ENCODE data around the gene CDK14.

The CDK14 gene

GRCh38 chr7:90723233-90723632 is 127.1 kb downstream of the CDK14 start:
- Histone ChIP-seq H3K79me2 (ENCODE audit: low read length) (peaks cover 100% of the 10 kb centered on the region), H2AFZ (ENCODE audit: low read length) (no peak overlapping the region), H3K4me2 (ENCODE audit: low read depth, low read length) (peak overlapping the region; percentile 64), H3K27me3 (replicated peaks; ENCODE audit: insufficient read depth, low read length) (no peaks in the 10 kb centered on the region), H4K20me1 (ENCODE audit: insufficient read depth, low read length) (no peaks in the 10 kb centered on the region), H3K9me2 (replicated peaks; ENCODE audit: insufficient read depth, low read length) (no peaks in the 10 kb centered on the region), H3K9ac (ENCODE audit: low read length) (no peak overlapping the region), H3K4me1 (ENCODE audit: low read length) (peaks cover 37% of the 10 kb centered on the region), H3K9me3 (replicated peaks; ENCODE audit: insufficient read depth, low read length) (no peaks in the 10 kb centered on the region), H3K36me3 (replicated peaks; ENCODE audit: insufficient read depth, low read length) (peaks cover 17% of the 10 kb centered on the region; the same call in 1 of the 2 replicates), H3K4me3 (ENCODE audit: low read length) (peak overlapping the region; percentile 68; the same call in 1 of the 2 replicates), H3K27ac (ENCODE audit: low read length) (peak overlapping the region; percentile 76), H3F3A (ENCODE audit: insufficient read depth, low read length) (peaks cover 58% of the 10 kb centered on the region)
- DNase-seq: no peak
- TF ChIP-seq EZH2 (optimal IDR thresholded peaks at IDR 0.05; ENCODE audit: low read depth, low read length): no peak
- no peak for TF ChIP-seq EZH2phosphoT487 (IDR thresholded peaks at IDR 0.05; ENCODE audit: low read length)
- TF ChIP-seq, protein P1, sequence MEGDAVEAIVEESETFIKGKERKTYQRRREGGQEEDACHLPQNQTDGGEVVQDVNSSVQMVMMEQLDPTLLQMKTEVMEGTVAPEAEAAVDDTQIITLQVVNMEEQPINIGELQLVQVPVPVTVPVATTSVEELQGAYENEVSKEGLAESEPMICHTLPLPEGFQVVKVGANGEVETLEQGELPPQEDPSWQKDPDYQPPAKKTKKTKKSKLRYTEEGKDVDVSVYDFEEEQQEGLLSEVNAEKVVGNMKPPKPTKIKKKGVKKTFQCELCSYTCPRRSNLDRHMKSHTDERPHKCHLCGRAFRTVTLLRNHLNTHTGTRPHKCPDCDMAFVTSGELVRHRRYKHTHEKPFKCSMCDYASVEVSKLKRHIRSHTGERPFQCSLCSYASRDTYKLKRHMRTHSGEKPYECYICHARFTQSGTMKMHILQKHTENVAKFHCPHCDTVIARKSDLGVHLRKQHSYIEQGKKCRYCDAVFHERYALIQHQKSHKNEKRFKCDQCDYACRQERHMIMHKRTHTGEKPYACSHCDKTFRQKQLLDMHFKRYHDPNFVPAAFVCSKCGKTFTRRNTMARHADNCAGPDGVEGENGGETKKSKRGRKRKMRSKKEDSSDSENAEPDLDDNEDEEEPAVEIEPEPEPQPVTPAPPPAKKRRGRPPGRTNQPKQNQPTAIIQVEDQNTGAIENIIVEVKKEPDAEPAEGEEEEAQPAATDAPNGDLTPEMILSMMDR (IDR thresholded peaks at IDR 0.05; ENCODE audit: low read length): no peak

GRCh38 chr7:90723866-90724265 is 127.7 kb downstream of the CDK14 start:
- peak overlapping the region; percentile 68; the same call in 1 of the 2 replicates for H3K4me3 ChIP-seq (ENCODE audit: low read length)
- DNase-seq: peak; percentile 87
- peak overlapping the region; percentile 76 for H3K27ac ChIP-seq (ENCODE audit: low read length)
- TF ChIP-seq EZH2 (optimal IDR thresholded peaks at IDR 0.05; ENCODE audit: low read depth, low read length) (no peak), EZH2phosphoT487 (IDR thresholded peaks at IDR 0.05; ENCODE audit: low read length) (no peak)
- TF ChIP-seq, protein P1 (IDR thresholded peaks at IDR 0.05; ENCODE audit: low read length): no peak
- peaks cover 37% of the 10 kb centered on the region for H3K4me1 ChIP-seq (ENCODE audit: low read length)
- H3K9me2 ChIP-seq (replicated peaks; ENCODE audit: insufficient read depth, low read length): no peaks in the 10 kb centered on the region
- H2AFZ ChIP-seq (ENCODE audit: low read length): no peak overlapping the region
- H3K4me2 ChIP-seq (ENCODE audit: low read depth, low read length): peak overlapping the region; percentile 64
- H3K79me2 ChIP-seq (ENCODE audit: low read length): peaks cover 100% of the 10 kb centered on the region
- H3F3A ChIP-seq (ENCODE audit: insufficient read depth, low read length): peaks cover 64% of the 10 kb centered on the region
- H4K20me1 ChIP-seq (ENCODE audit: insufficient read depth, low read length): no peaks in the 10 kb centered on the region
- H3K36me3 ChIP-seq (replicated peaks; ENCODE audit: insufficient read depth, low read length): peaks cover 11% of the 10 kb centered on the region; the same call in 1 of the 2 replicates
- no peaks in the 10 kb centered on the region for H3K27me3 ChIP-seq (replicated peaks; ENCODE audit: insufficient read depth, low read length)
- peak overlapping the region; percentile 45; the same call in 1 of the 2 replicates for H3K9ac ChIP-seq (ENCODE audit: low read length)
- no peaks in the 10 kb centered on the region for H3K9me3 ChIP-seq (replicated peaks; ENCODE audit: insufficient read depth, low read length)

DNA sequence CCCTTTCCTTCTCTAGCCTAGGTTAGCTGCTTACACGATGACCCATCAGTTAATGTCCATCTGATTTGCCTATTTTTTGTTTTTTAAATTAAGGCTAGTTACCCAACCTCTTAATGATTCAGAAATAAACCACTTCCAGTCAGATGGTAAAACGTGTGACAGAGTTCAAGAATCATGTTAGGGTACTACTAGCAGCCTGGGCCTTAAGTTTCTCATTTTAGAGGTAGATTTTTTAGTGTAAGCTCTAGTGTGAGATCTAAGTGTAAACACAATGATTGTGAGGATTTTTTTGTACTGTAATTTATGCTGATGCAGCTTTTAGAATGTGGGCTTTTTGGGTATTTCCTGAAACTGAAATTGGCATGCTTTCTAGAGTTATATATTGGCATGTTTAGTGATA is 130.0 kb downstream of the CDK14 start:
- peak; percentile 55 for DNase-seq
- Histone ChIP-seq H3K4me1 (ENCODE audit: low read length) (peaks cover 36% of the 10 kb centered on the region), H2AFZ (ENCODE audit: low read length) (no peak overlapping the region), H4K20me1 (ENCODE audit: insufficient read depth, low read length) (no peaks in the 10 kb centered on the region), H3K27me3 (replicated peaks; ENCODE audit: insufficient read depth, low read length) (no peaks in the 10 kb centered on the region), H3K36me3 (replicated peaks; ENCODE audit: insufficient read depth, low read length) (peaks cover 14% of the 10 kb centered on the region; the same call in 1 of the 2 replicates), H3K27ac (ENCODE audit: low read length) (peak overlapping the region; percentile 76), H3K79me2 (ENCODE audit: low read length) (peaks cover 100% of the 10 kb centered on the region), H3K9me2 (replicated peaks; ENCODE audit: insufficient read depth, low read length) (no peaks in the 10 kb centered on the region), H3K4me2 (ENCODE audit: low read depth, low read length) (peak overlapping the region; percentile 64), H3K9ac (ENCODE audit: low read length) (peak overlapping the region; percentile 79), H3F3A (ENCODE audit: insufficient read depth, low read length) (peaks cover 72% of the 10 kb centered on the region), H3K9me3 (replicated peaks; ENCODE audit: insufficient read depth, low read length) (no peaks in the 10 kb centered on the region), H3K4me3 (ENCODE audit: low read length) (peak overlapping the region; percentile 68)
- TF ChIP-seq EZH2phosphoT487 (IDR thresholded peaks at IDR 0.05; ENCODE audit: low read length): no peak
- TF ChIP-seq, protein P1 (IDR thresholded peaks at IDR 0.05; ENCODE audit: low read length): no peak
- TF ChIP-seq EZH2 (optimal IDR thresholded peaks at IDR 0.05; ENCODE audit: low read depth, low read length): no peak
